GM21528 (cell line): ENCODE data around the gene EPN3.

Experiments used
- ATAC-seq: cut with Tn5 transposase; IDR thresholded peaks from one replicate; pipeline ENCODE4 v1.9.1; 2021; ENCODE audit warnings: mild to moderate bottlenecking, moderate library complexity; ENCODE audit not compliant: unreplicated experiment, low FRiP score

Gene EPN3

DNA sequence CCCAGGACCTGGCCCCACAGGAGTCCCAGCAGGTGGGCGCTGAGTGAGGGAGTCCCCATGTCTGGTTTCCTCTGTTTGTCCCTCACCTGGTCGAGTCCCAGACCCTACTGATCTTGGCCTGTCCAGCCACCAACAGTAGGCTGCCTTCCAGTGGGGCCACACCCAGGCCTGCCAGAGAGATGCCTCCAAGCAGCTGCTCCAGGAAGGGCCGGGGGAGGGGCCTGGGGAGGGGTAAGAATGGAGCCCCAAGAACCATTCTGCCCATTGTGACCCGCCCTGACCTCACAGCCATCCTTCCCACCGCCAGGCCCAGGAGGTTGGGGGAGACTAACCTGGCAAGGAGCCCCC lies 15.2 kb downstream of the EPN3 start:
- no peak for ATAC-seq

DNA sequence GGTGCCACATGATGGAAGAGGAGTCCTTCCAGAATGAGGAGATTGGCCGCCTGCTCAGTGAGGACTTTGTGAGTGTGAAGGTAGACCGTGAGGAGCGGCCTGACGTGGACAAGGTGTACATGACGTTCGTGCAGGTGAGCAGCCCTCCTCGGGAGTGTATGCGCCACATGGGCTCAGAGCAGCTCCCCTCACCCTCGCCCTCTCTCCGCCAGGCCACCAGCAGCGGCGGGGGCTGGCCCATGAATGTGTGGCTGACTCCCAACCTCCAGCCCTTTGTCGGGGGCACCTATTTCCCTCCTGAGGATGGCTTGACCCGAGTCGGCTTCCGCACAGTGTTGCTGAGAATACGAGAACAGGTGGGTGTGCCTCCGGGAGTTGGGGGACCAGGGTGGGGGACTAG lies 16.3 kb downstream of the EPN3 start:
- no peak for ATAC-seq

DNA sequence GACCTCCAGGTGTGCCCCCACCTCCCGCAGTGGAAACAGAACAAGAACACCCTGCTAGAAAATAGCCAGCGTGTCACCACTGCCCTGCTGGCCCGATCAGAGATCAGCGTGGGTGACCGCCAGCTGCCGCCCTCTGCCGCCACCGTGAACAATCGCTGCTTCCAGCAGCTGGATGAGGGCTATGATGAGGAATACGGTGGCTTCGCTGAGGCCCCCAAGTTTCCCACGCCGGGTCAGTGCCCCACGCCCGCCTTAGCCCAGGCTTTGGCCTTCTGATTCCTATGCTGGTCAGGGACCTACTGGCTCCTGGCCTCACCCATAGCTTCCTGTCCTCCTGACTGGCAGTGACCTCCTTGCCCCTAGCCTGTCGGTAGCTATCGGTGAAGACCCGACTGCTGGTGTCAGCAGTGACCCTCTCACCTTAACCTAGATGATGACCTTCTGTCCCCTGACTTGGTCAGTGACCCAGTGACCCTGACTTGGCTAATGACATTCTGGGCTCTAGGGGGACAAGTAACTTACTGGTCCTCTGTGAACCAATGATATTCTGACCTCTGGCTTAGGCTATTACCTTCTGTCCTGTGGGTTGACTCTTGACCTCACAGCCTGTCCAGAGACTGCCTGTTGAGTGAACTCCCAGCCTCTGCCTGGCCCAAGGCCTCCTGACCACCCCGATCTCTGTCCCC lies 16.9 kb downstream of the EPN3 start:
- no peak for ATAC-seq

DNA sequence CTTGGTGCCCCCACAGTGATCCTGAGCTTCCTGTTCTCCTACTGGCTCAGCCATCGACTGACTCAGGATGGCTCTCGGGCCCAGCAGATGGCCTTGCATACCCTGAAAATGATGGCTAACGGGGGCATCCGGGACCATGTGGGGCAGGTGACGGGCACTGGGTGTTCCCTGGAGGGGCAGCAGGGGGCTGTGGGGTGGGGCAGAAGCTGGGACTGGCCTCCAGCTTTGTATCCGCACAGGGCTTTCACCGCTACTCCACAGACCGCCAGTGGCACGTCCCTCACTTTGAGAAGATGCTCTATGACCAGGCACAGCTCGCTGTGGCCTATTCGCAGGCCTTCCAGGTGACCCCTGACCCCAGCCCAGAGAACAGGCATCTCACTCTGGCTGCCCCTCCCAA lies 17.4 kb downstream of the EPN3 start:
- ATAC-seq, result no peak

DNA sequence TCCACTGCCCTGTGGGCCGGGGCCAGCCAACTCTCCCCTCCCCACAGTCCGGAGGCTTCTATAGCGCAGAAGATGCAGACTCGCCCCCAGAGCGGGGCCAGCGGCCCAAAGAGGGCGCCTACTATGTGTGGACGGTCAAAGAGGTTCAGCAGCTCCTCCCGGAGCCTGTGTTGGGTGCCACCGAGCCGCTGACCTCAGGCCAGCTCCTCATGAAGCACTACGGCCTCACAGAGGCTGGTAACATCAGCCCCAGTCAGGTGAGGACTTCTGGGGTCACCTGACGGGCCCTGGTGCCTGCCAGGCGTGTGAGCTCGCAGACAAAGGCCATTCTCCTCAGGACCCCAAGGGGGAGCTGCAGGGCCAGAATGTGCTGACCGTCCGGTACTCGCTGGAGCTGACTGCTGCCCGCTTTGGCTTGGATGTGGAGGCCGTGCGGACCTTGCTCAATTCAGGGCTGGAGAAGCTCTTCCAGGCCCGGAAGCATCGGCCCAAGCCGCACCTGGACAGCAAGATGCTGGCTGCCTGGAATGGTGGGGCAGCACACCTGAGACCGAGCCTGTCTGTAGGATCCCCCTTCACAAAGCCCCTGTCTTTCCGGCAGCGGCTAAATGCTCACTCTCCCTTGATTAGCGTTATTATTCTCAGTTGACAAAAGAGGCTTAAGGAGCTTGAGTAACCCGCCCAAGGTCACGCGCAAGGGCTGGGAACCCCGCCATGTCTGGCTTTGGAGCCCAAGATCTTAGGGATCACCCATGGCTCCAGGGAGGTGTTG lies 18.3 kb downstream of the EPN3 start:
- ATAC-seq, result no peak

DNA sequence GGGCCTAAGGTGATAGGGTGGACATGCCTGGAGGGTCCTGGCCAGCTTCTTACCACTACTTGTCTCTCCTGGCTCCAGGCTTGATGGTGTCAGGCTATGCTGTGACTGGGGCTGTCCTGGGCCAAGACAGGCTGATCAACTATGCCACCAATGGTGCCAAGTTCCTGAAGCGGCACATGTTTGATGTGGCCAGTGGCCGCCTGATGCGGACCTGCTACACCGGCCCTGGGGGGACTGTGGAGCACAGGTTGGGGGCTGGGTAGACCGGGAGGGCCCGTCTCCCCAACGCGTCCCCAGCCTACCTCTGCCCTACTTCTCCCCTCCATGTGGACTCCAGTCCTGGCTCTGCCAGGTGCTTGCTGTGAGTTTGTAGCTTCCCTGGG lies 18.9 kb downstream of the EPN3 start:
- no peak for ATAC-seq

DNA sequence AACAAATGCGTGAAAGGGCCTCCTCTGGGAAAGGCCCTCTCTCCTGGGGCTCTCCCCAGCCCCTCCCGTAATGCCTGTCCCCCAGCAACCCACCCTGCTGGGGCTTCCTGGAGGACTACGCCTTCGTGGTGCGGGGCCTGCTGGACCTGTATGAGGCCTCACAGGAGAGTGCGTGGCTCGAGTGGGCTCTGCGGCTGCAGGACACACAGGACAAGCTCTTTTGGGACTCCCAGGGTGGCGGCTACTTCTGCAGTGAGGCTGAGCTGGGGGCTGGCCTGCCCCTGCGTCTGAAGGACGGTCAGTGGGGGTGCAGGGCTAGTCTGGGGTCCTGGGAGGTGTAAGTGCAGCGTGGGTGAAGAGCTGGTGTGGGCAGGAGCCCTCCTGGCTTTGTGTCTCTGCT lies 19.3 kb downstream of the EPN3 start:
- ATAC-seq, result no peak

DNA sequence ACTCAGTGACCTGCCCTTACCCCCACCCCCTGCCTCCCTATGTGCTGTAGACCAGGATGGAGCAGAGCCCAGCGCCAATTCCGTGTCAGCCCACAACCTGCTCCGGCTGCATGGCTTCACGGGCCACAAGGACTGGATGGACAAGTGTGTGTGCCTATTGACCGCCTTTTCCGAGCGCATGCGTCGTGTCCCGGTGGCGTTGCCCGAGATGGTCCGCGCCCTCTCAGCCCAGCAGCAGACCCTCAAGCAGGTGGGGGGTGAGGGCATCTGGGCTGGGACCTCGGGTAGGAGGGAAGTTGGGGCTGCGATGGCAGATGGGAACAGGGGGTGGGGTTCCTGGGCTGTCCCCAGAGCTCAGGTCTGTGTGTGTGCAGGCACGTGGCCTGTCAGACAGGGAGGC lies 21.7 kb downstream of the EPN3 start:
- ATAC-seq, result no peak

DNA sequence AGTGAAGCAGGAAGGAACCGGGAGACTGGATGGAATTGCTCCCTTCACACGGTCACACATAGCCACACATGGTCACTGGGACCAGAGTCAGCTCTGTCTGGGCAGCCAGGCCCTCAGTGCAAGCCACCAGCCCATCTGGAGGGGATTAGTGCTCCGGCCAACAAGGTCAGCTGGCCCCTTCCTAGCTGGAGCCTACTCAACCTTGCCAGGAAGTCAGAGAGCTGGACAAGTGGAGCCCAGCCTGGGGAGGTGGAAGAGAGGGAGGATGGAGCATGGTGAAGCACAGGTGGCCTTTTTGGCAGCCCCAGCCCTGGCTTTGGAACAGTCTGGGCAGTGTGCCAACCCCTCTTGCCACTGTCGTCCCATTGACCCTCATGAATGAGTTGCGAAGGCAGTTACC lies 24.3 kb downstream of the EPN3 start:
- no peak for ATAC-seq

DNA sequence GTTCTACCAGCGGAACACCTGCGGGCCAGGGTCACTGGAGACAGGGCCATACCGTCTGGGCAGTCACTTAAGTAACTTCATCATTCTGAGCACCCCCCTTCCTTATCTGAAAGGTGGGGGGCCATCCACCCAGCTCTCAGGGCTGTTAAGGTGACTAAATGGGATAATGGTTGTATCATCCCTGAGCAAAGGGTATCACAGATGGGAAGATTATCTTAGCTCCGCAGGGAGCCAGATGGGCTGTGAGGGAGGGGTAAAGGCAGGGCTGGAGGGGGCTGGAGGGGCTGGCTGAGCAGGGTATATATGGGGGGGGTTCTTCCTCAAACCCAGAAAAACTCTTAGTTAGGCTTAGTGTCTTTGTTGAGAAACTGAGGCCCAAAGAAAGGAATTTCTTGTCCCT lies 25.1 kb downstream of the EPN3 start:
- ATAC-seq, result no peak

DNA sequence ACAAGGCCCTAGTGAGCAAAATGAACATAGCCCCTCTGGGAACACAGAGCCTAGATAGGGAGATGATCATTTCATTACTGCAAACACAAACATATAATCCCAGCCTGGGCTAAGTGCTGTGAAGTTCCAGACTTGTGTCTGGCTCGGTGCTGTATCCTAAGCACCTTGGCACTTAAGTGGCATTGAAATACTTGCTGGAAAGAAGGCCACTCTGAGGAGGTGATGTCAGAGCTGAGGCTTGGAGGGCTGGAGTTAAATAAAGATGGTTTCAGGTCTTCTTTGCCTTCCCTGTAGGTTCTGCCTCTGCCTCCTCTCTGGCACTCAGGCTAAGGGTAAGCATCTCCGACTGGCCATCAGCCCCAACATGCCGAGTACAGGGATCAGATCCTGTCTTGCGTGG lies 25.6 kb downstream of the EPN3 start:
- ATAC-seq, result no peak

DNA sequence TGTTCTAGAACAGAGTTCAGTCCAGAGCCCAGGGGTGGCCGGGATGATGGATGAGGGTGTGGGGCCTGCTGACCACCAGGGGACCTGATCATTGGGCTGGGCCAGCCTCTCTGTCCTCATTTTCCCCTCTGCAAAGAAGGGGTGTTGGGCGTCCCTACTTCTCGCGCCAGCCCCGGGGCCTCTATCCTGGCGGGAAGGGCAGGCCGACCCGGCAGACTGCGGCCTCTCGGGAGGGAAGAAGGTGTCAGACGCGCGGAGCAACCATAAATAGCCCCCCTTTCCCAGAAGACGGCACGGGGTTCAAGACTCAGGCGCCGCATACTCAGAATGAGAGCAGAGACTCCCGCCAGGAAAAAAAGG lies 26.0 kb downstream of the EPN3 start:
- ATAC-seq, result no peak

DNA sequence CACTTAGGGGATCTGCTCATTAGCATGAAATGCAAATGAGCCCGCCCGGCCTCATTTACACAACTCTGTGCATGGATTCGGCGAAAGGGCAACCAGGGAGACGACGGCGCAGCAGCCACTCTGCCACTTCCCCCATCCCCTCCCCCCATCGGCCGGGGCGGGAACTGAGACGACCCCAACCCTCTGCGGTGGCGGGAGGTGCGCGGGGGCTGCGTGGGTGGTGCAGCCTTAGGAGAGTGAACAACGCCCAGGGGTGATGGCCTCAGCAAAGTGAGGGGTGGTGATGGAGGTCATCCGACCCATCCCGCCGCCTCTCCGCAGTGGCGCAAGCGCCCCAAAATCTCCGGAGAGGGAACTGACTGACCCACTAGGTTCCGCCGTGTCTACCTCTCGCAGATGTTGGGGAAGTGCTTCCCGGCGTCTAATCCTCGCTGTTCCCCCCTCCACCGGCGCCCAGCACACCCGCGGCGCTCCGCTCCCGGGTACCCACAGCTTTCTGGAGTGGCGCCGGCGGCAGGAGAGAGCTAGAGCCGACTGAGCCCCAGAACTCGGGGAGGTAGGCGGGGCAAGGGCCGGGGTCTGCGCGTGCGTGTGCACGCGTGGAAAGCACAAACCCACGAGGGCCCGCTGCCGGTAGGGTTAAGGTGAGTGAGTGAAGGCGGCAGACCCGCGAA lies 26.5 kb downstream of the EPN3 start:
- no peak for ATAC-seq

DNA sequence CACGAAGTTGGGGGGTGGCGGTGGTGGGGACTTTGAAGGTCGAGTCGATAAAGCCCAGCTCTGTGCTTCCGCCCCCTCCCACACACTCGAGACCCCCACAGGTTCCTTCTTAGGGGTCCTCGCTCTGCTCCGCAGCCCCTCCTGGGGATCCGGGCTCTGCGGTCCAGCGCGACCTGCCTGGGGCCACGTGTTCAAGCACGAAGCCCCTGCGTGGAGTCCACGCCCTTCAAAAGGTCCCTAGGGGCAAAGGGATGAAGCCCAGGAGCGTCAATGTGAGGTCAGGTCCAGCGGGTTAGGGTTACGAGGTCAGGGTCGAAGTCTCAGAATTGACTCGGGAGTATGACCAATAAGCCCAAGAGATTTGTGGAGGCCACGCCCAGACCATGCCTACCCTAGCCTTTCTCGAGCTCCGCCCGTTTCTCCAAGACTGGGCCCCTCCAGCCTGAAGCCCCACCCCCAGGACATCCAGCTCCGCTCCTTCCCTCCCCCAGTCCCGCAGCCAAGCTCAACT lies 27.2 kb downstream of the EPN3 start:
- no peak for ATAC-seq

DNA sequence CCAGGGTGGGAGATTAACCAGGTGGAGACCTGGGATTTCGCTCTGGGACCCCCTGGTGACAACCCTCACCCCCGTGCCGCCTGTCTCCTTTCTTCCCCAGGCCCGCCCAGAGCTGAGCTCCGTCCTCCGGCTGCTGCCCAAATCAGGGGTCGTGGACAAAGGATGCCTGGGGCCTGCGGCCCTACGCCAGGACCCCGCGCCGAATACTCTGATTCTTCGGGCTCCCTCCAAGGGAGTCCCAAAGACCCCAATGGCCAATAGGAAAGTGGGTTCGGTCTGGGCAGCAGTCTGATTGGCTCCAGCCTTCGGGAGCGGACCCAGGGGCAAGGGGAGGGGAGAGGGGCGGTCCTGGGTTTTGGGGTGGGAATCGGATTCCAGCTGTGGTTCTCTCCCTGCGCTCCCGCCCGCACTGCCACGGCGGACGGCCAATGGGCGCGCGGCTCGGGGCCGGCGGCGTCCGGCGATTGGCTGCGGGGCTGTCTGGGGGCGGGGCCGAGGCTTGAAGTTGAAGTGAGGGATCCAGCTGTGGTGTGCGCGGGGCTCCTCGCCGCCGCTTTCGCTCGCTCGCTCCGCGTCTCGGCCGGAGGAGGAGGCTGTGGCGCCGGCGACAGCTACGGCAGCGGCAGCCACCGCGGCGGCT lies 27.8 kb downstream of the EPN3 start, which contains the start of gene CACNA1G:
CACNA1G (plus strand) TSS at position 531 of the 640 bp plus-strand sequence. CDS start 745 bp downstream, outside the sequence.
- peak; percentile 83 for ATAC-seq

DNA sequence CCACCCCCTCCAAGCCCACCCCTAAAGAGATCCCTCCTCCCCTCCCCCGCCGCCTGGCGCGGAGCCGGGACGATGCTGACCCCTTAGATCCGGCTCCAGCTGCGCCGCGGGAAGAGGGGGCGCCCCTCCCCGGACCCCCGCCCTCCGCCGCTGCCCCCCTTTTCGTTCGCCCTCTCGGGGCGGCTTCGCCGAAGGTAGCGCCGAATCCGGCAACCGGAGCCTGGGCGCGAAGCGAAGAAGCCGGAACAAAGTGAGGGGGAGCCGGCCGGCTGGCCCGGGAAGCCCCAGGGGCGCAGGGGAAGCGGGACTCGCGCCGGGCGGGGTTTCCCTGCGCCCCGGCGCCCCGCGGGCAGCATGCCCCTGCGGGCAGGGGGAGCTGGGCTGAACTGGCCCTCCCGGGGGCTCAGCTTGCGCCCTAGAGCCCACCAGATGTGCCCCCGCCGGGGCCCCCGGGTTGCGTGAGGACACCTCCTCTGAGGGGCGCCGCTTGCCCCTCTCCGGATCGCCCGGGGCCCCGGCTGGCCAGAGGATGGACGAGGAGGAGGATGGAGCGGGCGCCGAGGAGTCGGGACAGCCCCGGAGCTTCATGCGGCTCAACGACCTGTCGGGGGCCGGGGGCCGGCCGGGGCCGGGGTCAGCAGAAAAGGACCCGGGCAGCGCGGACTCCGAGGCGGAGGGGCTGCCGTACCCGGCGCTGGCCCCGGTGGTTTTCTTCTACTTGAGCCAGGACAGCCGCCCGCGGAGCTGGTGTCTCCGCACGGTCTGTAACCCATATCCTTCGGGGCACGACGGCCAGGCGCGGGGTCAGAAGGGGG lies 28.6 kb downstream of the EPN3 start:
- peak; percentile 7 for ATAC-seq

DNA sequence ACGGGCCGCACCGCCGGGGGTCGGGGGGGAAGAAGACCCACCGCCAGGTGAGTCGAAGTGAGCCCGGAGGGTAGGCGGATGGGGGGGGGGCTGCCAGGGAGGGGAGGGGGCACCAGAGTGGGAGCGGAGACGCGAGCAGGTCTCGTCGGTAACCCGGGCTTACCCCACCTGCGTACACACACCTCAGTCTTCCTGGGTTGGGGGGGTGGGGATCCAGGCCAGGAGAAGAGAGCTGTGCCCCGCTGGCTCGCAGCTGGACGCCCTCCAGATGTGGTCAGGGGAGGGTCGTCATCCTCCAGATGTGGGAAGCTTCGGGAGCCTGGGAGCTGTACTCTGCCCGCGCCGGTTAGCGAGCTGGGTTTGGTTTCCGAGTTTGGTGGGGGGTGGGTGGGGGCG lies 29.2 kb downstream of the EPN3 start:
- no peak for ATAC-seq

DNA sequence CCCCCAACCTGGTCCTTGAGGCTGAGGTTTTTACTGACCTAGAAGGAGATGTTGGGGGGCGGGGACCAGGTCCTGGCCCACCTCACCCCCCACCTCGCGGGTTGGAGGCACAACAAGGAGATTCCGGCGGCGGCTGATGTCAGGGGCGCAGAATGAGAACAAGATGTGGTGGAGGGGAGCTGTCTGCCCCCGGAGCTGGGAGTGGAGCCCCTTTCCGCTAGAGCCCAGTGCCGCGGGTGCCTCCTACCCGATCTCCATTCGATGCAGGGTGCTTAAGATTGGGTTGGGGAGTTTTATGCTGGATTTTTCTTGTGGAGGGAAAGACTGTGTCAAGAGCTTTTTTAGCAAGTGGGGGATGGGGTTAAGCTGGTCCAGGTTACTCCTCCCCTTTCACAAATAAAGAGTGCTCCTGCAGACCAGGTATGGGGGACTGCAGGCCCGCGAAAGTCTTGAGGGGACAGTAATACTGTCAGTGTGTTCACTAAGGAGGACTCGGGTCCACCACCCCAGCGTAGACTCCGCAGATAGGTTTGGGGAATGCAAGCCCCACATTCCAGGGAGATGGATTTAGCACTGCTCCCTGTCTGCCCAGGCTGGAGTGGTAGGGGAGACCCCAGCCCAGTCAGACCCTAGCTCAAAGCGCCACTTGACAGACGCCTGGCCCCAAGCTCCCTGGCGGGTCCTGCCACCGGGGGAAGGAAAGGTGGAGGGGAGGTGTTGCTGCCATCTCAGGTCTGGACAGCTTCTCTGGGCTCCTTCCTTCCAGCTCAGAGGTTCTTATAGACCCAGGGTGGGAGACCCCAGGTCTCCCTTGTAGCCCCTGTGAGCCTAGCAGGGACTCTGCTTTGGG lies 29.9 kb downstream of the EPN3 start:
- no peak for ATAC-seq

DNA sequence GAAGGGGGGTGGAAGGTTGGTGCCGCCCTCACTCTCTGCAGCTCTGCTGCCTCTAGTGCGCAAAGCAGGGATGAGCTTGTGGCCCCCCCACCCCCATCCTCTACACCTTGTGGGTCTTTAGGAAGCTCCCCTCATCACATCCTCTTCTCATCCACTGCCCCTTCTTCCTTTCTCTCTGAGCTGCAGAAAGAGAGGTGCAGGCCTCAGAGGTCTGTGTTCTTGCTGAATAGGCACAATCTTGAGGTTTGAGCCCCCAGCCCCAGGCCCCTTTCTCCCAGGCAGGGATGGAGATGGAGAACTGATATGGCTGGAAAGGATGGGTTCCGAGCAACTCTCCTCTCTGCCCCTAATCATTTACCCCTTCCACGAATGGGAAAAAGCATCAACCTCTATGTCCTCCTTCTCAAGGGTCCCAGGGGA lies 30.6 kb downstream of the EPN3 start:
- no peak for ATAC-seq
